ENCODE results near the gene RHOG. TPM values are rescaled to one million over a fixed set of nuclear protein-coding genes. Genes with fewer than 3 reads are reported as not detected.
A peak's percentile ranks its signal among the peaks of the same experiment; 100 is the strongest.

RHOG gene
- total and polyA plus RNA-seq, 9 of the 15 experiments (the other 6 are each of a cell fraction or from before 2014, with no cell fraction given): 22.6 to 162 (median 80.3) TPM

DNA sequence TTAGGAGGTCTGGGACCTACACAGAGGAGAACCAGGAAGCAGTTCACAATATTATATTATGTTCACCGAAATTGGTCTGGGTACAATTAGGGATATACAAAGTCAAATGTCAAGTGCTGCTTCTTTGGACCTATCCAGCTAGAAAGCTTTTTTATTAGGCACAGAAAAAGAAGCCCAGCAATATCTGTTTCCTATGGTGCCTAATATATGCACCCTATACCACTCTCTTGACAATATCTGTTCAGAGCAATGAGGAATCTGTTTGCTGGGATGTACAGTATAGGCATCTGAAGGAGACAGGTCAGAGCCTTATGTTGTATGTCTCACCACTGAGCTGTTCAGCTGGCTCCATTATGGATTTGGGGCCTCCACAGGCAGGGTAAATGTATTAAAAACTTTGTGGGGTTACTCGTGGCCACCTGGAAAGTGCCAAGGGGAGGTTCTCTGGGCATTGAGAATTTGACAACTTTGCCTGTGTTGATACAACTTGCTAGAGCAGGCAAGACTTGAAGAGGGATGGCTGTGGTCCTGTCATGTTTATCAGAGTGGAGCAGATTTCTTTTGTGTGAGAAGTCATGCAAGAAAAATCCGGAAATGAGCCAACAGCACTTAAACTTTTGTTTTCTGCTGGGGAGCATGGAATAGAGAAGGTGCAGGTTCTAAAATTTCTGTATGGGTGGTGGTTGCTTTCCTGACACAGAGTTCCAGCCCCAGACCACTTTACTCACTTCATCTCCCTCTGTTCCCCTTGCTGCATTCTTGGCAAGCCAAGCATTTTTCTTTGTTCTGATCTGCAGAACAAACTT, 24.8 kb upstream of the RHOG start (continued):
- TF ChIP-seq, protein P1, sequence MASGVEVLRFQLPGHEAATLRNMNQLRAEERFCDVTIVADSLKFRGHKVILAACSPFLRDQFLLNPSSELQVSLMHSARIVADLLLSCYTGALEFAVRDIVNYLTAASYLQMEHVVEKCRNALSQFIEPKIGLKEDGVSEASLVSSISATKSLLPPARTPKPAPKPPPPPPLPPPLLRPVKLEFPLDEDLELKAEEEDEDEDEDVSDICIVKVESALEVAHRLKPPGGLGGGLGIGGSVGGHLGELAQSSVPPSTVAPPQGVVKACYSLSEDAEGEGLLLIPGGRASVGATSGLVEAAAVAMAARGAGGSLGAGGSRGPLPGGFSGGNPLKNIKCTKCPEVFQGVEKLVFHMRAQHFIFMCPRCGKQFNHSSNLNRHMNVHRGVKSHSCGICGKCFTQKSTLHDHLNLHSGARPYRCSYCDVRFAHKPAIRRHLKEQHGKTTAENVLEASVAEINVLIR (CRISPR knock-in tag; IDR thresholded peaks at IDR 0.05): peak; percentile 43; the same call in 1 of the 2 replicates
- TF ChIP-seq, protein P2, sequence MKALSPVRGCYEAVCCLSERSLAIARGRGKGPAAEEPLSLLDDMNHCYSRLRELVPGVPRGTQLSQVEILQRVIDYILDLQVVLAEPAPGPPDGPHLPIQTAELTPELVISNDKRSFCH (CRISPR knock-in tag; IDR thresholded peaks at IDR 0.05): no peak
- TF ChIP-seq, protein P2 (tag; IDR thresholded peaks at IDR 0.05): peak; percentile 70; the same call in 1 of the 2 replicates
- TF ChIP-seq SMAD4 (CRISPR knock-in tag; conservative IDR thresholded peaks at IDR 0.05): peak; percentile 42
- TF ChIP-seq, protein P3, sequence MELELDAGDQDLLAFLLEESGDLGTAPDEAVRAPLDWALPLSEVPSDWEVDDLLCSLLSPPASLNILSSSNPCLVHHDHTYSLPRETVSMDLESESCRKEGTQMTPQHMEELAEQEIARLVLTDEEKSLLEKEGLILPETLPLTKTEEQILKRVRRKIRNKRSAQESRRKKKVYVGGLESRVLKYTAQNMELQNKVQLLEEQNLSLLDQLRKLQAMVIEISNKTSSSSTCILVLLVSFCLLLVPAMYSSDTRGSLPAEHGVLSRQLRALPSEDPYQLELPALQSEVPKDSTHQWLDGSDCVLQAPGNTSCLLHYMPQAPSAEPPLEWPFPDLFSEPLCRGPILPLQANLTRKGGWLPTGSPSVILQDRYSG (tag; conservative IDR thresholded peaks at IDR 0.05; ENCODE audit: low read depth): peak; percentile 85
- TF ChIP-seq, protein P4, sequence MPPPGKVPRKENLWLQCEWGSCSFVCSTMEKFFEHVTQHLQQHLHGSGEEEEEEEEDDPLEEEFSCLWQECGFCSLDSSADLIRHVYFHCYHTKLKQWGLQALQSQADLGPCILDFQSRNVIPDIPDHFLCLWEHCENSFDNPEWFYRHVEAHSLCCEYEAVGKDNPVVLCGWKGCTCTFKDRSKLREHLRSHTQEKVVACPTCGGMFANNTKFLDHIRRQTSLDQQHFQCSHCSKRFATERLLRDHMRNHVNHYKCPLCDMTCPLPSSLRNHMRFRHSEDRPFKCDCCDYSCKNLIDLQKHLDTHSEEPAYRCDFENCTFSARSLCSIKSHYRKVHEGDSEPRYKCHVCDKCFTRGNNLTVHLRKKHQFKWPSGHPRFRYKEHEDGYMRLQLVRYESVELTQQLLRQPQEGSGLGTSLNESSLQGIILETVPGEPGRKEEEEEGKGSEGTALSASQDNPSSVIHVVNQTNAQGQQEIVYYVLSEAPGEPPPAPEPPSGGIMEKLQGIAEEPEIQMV (tag; conservative IDR thresholded peaks at IDR 0.05; ENCODE audit: low read depth): peak; percentile 32; the same call in 1 of the 2 replicates
- no peak for TF ChIP-seq GTF2A2 (tag; IDR thresholded peaks at IDR 0.05)
- TF ChIP-seq, protein P5, sequence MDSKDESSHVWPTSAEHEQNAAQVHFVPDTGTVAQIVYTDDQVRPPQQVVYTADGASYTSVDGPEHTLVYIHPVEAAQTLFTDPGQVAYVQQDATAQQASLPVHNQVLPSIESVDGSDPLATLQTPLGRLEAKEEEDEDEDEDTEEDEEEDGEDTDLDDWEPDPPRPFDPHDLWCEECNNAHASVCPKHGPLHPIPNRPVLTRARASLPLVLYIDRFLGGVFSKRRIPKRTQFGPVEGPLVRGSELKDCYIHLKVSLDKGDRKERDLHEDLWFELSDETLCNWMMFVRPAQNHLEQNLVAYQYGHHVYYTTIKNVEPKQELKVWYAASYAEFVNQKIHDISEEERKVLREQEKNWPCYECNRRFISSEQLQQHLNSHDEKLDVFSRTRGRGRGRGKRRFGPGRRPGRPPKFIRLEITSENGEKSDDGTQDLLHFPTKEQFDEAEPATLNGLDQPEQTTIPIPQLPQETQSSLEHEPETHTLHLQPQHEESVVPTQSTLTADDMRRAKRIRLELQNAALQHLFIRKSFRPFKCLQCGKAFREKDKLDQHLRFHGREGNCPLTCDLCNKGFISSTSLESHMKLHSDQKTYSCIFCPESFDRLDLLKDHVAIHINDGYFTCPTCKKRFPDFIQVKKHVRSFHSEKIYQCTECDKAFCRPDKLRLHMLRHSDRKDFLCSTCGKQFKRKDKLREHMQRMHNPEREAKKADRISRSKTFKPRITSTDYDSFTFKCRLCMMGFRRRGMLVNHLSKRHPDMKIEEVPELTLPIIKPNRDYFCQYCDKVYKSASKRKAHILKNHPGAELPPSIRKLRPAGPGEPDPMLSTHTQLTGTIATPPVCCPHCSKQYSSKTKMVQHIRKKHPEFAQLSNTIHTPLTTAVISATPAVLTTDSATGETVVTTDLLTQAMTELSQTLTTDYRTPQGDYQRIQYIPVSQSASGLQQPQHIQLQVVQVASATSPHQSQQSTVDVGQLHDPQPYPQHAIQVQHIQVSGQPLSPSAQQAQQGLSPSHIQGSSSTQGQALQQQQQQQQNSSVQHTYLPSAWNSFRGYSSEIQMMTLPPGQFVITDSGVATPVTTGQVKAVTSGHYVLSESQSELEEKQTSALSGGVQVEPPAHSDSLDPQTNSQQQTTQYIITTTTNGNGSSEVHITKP (IDR thresholded peaks at IDR 0.05; ENCODE audit: partially characterized antibody): peak; percentile 8
- TF ChIP-seq ATF7 (IDR thresholded peaks at IDR 0.05): peak; percentile 59; the same call in 1 of the 2 replicates
- 0 out of 2 replicates have a peak, but pooled peaks have one; percentile 51 for TF ChIP-seq ZNF79 (CRISPR knock-in tag; IDR thresholded peaks at IDR 0.05; ENCODE audit: low read depth)
- 0 out of 2 replicates have a peak, but pooled peaks have one; percentile 66 for TF ChIP-seq ZNF583 (CRISPR knock-in tag; IDR thresholded peaks at IDR 0.05)
- TF ChIP-seq, protein P6, sequence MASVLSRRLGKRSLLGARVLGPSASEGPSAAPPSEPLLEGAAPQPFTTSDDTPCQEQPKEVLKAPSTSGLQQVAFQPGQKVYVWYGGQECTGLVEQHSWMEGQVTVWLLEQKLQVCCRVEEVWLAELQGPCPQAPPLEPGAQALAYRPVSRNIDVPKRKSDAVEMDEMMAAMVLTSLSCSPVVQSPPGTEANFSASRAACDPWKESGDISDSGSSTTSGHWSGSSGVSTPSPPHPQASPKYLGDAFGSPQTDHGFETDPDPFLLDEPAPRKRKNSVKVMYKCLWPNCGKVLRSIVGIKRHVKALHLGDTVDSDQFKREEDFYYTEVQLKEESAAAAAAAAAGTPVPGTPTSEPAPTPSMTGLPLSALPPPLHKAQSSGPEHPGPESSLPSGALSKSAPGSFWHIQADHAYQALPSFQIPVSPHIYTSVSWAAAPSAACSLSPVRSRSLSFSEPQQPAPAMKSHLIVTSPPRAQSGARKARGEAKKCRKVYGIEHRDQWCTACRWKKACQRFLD (CRISPR knock-in tag; IDR thresholded peaks at IDR 0.05): no peak; the same call in 1 of the 2 replicates
- TF ChIP-seq ZNF311 (CRISPR knock-in tag; IDR thresholded peaks at IDR 0.05): 0 out of 2 replicates have a peak, but pooled peaks have one; percentile 57
- peak; percentile 69 for TF ChIP-seq CBFA2T2 (conservative IDR thresholded peaks at IDR 0.05)
- 0 out of 4 replicates have a peak, but pooled peaks of 1 of the 2 experiments have one; percentile 1 for TF ChIP-seq MAZ (CRISPR knock-in tag; conservative IDR thresholded peaks at IDR 0.05 in 1 of 2, IDR thresholded peaks at IDR 0.05 in 1 of 2)
- no peak for TF ChIP-seq ZNF140 (CRISPR knock-in tag; IDR thresholded peaks at IDR 0.05)
- peak; percentile 27; the same call in 1 of the 2 replicates for TF ChIP-seq PML (IDR thresholded peaks at IDR 0.05; ENCODE audit: low read length)

Data from K562 (cell line).